GM19328 (cell line): ENCODE results near the gene HOMER2.

ENCODE experiments used
- ATAC-seq: cut with Tn5 transposase; IDR thresholded peaks from one replicate; pipeline ENCODE4 v1.9.1; 2021; ENCODE audit warnings: mild to moderate bottlenecking, moderate library complexity; ENCODE audit not compliant: unreplicated experiment

Gene HOMER2

DNA sequence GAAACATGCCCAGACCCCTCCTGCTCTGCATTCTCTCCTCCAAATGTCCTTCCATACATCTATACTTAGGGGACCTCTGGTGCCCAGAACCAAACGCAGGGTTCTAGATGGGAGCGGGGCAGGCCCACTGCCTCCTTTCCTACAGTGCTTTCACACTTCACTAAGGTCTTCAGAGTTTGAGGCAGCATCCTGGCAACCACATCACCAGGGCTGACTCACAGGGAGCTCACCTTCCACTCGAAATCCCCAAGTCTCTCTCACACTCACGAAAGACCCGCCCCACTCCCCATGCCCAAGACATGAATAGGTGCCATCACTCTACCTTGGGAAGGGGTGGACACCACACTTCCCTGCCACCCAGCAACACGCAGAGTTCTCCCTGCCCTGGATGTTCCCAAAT lies 18.9 kb downstream of the HOMER2 start:
- no peak for ATAC-seq

DNA sequence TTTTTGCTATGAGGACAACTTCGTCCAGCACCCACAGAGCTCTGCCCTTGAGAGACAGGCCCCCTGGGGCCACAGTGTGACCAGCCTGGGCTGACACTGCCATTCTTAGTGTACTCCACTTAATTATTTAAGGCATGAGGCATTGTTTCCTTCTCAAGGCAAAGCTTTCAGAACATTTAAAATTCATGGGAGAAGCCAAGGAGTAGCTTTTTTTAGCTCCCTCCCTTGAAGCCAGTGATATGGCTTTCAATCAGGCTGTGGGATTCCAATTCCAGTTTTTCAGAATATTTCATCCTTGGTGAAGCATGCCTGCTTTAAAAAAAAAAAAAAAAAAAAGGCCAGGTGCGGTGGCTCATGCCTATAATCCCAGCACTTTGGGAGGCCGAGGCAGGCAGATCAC lies 21.3 kb downstream of the HOMER2 start:
- no peak for ATAC-seq

DNA sequence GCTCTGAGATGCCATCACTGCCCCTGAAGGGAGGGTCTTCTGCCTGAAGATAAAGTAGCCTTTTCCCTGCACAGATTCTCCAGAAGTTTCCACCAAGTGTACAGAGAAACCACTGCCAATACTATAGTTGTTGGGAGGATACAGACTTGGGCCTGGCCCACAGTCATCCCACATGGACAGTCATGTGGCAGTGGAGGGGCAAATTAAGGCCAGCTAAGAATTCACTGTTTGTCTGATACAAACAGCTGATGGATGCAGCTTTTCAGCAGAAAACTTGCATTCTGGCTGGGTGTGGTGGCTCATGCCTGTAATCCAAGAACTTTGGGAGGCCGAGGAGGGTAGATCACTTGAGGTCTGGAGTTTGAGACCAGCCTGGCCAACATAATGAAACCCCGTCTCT lies 22.1 kb downstream of the HOMER2 start:
- ATAC-seq: no peak

DNA sequence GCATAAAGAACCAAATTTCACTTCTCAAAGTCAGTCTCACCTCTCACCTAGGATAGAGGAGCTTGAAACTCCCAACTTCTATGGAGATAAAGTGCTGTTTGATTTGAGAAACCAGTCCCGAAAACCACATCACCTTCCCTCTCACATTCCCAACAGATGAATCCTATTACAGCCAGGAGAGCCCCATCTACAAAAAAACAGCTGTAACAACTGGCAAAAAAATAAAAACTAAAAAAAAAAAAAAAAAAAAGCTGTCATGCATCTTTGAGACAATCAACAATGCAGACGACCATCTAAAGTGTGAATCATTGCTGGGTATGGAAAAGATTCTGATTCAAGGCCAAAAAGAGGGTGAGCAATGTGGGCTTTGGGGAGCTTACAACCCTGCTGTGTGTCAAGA lies 23.8 kb downstream of the HOMER2 start:
- ATAC-seq: no peak

- ATAC-seq: no peak
These were observed 28.8 kb downstream of the HOMER2 start for GRCh38 chr15:82923744-82924143.

GRCh38 chr15:82922737-82923136 lies 29.8 kb downstream of the HOMER2 start:
- ATAC-seq: no peak

GRCh38 chr15:82921939-82922338 lies 30.6 kb downstream of the HOMER2 start:
- ATAC-seq: no peak

- ATAC-seq: no peak
These were observed 31.3 kb downstream of the HOMER2 start for GRCh38 chr15:82921242-82921641.

DNA sequence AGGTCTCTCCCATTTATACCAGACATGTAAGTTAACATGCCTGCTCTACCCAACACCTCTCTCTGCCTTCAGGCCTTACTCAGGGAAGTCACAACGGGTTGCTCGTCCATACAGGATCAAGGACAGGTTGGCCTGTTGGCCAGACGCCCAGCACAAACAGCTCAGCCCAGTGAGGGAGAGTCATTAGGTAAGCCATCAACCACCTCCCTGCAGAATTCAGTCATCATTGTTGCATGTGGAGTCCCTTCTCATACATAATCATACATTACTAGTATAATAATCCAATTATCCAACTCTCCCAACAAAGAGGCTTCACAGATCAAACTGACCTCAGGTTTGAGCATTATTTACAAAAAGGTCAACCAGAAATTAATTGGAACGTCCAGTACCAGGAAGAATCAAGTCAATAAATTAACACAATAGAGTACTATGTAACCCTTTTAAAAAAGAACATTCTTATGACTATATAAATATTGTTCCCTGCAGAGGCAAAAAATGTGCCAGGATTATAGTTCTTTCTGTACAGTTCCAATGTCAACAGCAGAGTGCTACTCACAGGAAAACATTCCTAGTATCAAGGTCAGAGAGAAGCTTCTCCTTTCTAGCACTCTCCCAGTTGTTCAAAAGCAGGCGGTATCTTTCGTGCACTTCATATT lies 33.2 kb downstream of the HOMER2 start:
- no peak for ATAC-seq

DNA sequence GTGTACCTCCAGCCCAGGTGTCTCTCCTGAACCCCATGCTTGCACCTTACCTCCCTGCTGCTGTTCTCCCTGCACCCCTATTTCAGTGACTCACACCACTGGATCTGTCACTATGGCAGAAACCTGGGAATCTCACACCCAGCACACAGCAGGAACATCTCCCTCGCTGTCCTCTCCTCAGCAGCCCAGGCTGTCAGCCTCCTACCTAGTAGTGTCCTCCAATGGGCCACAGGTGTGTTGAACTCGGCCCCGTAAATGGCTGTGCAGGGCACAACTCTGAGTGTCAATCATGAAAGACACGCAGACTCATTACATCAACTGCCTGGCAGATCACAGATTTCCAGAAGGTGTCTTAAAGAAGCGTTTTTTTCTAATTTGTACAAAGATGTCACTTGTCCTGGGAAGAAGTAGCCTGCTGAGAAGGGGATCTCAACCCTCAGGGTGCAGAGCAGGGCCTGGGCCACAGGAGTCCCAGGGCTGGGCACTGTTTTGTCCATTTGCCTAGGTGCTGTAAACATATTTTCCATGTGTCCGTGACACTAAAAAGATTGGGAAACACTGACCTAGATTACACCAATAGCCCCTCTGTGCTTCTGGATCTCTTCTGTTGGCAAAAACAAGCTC lies 33.8 kb downstream of the HOMER2 start:
- no peak for ATAC-seq

DNA sequence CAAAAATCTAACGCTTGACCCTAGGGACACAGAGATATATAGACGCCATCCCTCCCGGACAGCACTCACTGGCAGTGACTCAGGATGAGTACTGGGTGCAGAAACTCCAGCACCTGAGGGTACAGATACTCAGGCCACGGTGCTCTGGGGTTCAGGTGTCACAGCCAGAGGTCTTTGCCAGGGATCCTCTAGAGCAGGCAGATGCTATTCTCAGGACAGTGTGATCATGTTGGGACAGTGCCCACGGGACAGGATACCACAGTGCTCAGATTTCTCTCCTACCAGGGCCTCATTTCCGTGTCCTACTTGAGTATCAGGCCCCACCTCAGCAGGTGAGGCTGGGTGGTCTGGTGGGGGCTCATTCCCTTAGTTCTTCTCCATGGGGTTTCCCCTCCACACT lies 34.4 kb downstream of the HOMER2 start:
- no peak for ATAC-seq

- ATAC-seq: no peak
These were observed 35.3 kb downstream of the HOMER2 start for GRCh38 chr15:82917249-82917648.

GRCh38 chr15:82916161-82916952 lies 36.2 kb downstream of the HOMER2 start:
- ATAC-seq: no peak

GRCh38 chr15:82914396-82914795 lies 38.1 kb downstream of the HOMER2 start:
- no peak for ATAC-seq

- ATAC-seq: no peak
These were observed 41.1 kb downstream of the HOMER2 start for GRCh38 chr15:82911458-82911857.

DNA sequence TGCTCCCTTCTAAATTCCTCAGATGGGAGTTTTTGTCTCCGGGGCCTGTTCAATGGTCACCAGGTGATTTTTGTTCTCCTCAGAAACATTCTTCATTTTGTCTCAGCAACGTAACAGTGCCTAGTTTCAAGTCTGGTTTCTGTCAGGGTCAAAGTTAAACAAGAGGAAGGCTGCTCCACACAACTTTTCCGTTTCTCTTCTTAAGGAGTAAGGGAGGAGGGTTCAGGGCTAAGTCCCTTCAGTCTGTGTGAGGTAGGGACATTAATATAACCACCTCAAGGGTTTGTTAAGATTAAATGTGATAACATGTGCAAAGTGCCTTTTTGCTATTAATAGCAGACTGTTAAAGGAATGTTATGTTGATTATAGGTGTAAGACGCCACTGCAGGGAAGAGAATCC lies 41.8 kb downstream of the HOMER2 start:
- no peak for ATAC-seq

GRCh38 chr15:82909080-82909815 lies 43.3 kb downstream of the HOMER2 start:
- no peak for ATAC-seq

GRCh38 chr15:82907350-82907749 lies 45.2 kb downstream of the HOMER2 start:
- no peak for ATAC-seq

DNA sequence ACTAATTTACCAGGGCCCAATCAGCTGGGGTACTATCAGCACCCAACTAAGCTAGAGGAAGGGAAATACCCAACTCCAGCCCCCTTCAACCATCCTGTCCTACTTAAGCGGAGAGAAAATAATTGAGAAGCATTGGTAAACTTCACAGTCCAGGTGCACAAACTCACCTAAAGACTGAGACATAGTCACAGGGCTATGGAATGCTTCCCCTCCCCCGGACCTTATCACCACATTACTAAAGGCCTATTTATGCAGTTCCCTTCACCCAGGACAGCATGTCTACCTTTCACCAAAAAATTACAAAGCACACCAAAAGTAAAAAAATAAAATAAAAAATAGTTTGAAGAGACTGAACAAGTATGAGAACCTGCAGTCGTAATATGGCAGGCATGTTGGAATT lies 47.9 kb downstream of the HOMER2 start:
- no peak for ATAC-seq

DNA sequence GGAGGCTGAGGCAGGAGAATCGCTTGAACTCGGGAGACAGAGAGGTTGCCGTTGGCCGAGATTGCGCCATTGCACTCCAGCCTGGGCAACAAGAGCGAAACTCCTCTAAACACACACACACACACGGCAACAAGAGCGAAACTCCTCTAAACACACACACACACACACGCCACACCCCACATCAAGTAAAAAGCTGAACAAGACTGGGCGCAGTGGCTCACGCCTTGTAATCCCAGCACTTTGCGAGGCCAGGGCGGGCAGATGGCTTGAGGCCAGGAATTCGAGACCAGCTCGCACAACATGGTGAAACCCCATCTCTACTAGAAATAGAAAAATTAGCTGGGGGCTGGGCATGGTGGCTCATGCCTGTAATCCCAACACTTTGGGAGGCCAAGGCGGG lies 49.0 kb downstream of the HOMER2 start:
- ATAC-seq: no peak

GRCh38 chr15:82901114-82901805 lies 51.3 kb downstream of the HOMER2 start:
- no peak for ATAC-seq
